ENCODE data around the gene CFD. TPM values are rescaled to one million over a fixed set of nuclear protein-coding genes. Genes with fewer than 3 reads are reported as not detected.

Gene CFD
- total and polyA plus RNA-seq, 2 experiments from 2014 or later: 0.90 to 4.7 TPM

GRCh38 chr19:887072-887471 is 27.6 kb downstream of the CFD start:
- no peak for ATAC-seq
- Mint-ChIP-seq H3K4me3 (no peak overlapping the region), H3K9me3 (no peaks in the 10 kb centered on the region; the same call in 2 of the 3 replicates), H3K4me1 (no peaks in the 10 kb centered on the region), H3K27me3 (ENCODE audit: insufficient read depth, low read depth, poor library complexity) (peaks cover 6% of the 10 kb centered on the region), H3K36me3 (ENCODE audit: low read depth) (peaks cover 18% of the 10 kb centered on the region; the same call in 2 of the 3 replicates), H3K27ac (no peak overlapping the region)
- TF ChIP-seq STAT1 (IDR thresholded peaks at IDR 0.05; ENCODE audit: unreplicated experiment) (no peak), JUNB (IDR thresholded peaks at IDR 0.05; ENCODE audit: unreplicated experiment) (no peak), NANOG (IDR thresholded peaks at IDR 0.05; ENCODE audit: borderline replicate concordance) (no peak), ETS1 (IDR thresholded peaks at IDR 0.05) (no peak), EZH2phosphoT487 (IDR thresholded peaks at IDR 0.05; ENCODE audit: unreplicated experiment) (no peak), CREB1 (CRISPR knock-in tag; IDR thresholded peaks at IDR 0.05; ENCODE audit: low read depth) (no peak), POLR2AphosphoS5 (IDR thresholded peaks at IDR 0.05; ENCODE audit: low read depth) (no peak), CTCF (conservative IDR thresholded peaks at IDR 0.05; ENCODE audit: low read depth in 2 of 2) (no peak), ZNF331 (CRISPR knock-in tag; IDR thresholded peaks at IDR 0.05; ENCODE audit: low read depth) (no peak), REST (IDR thresholded peaks at IDR 0.05; ENCODE audit: unreplicated experiment) (no peak), ZNF462 (CRISPR knock-in tag; IDR thresholded peaks at IDR 0.05) (no peak), EZH2 (IDR thresholded peaks at IDR 0.05; ENCODE audit: low read depth, unreplicated experiment) (no peak), ZNF114 (CRISPR knock-in tag; IDR thresholded peaks at IDR 0.05) (no peak)
- Histone ChIP-seq H3K27me3 (ENCODE audit: insufficient read depth) (no peaks in the 10 kb centered on the region), H3K4me3 (no peak overlapping the region), H3K4me2 (no peak overlapping the region), H3K79me2 (replicated peaks; ENCODE audit: insufficient read depth) (no peaks in the 10 kb centered on the region), H3F3A (replicated peaks; ENCODE audit: low read depth) (no peaks in the 10 kb centered on the region; the same call in 1 of the 2 replicates), H2AFZ (no peak overlapping the region), H3K36me3 (ENCODE audit: insufficient read depth) (no peaks in the 10 kb centered on the region), H4K20me1 (replicated peaks; ENCODE audit: insufficient read depth) (peaks cover 4% of the 10 kb centered on the region; the same call in 1 of the 2 replicates), H3K27ac (ENCODE audit: low read depth) (no peak overlapping the region), H3K9me2 (ENCODE audit: insufficient read depth) (no peaks in the 10 kb centered on the region), H3K4me1 (ENCODE audit: insufficient read depth) (no peaks in the 10 kb centered on the region)
- DNase-seq (ENCODE audit: low spot score): no peak

Measured in GM23338 (cell line).